D721Med (cell line): ENCODE measurements around the gene POLN.

Source experiments
- DNase-seq: peaks from one replicate; pipeline ENCODE4 v3.0.0; 2011; ENCODE audit warnings: low spot score; ENCODE audit not compliant: insufficient read length
- FAIRE-seq: peaks from 2 replicates; lab custom pipeline; 2011; peaks lifted over from hg19 to GRCh38; lab: Jason Lieb, UNC
- CTCF ChIP-seq: IDR thresholded peaks from 2 replicates; pipeline ENCODE4 v1.5.1; 2012; ENCODE audit warnings: mild to moderate bottlenecking, control low read depth; ENCODE audit not compliant: insufficient read depth; ENCODE audit errors: missing control alignments

Gene POLN

GRCh38 chr4:2155246-2155645 lies 86.7 kb downstream of the POLN start:
- no peak for DNase-seq
- FAIRE-seq, result no peak
- TF ChIP-seq CTCF, result no peak

DNA sequence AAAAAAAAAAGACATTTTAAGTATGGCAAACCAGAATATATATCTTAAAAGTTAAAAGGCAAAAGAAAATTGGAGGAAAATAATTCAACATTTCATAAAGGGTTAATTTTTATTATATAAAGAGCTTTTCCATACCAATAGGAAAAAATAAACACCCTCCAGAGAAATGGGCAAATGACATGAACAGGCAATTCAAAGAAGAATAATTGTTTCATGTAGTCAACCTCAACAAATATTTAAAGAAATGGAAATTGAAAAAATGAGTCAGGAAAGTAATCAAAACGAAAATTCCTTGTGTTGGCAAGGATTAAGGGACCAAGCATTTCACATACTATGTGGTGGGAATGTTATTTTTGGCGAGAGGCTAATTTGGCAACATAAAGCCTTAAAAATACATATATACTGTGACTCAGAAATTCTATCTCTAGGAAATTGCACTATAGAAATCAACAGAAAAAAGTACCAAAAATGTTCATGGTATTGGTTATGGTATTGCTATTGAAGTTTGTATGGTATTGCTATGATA lies 87.6 kb downstream of the POLN start:
- no peak for TF ChIP-seq CTCF
- DNase-seq (no peak), FAIRE-seq (no peak)

GRCh38 chr4:2151544-2151943 lies 90.4 kb downstream of the POLN start:
- FAIRE-seq (no peak), DNase-seq (no peak)
- no peak for TF ChIP-seq CTCF

DNA sequence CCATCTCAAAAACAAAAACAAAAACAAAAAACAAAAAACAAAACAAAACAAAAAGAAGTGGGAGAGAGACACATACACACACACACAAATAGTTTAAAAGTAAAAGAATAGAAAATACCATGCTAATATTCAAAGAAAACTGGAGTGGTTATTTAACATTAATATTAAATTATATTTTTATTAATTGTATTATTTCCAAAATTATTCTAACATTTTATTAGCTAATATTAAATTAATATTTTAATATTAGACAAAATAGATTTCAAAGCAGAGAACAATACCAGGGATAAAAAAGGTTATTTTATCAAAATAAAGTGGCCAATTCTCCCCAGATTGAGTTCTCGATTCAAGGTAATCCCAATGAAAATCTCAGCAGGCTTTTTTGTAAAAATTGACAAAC lies 91.8 kb downstream of the POLN start:
- FAIRE-seq (no peak), DNase-seq (no peak)
- no peak for TF ChIP-seq CTCF

GRCh38 chr4:2142630-2143427 lies 99.1 kb downstream of the POLN start:
- no peak for TF ChIP-seq CTCF
- no peak for FAIRE-seq
- no peak for DNase-seq

DNA sequence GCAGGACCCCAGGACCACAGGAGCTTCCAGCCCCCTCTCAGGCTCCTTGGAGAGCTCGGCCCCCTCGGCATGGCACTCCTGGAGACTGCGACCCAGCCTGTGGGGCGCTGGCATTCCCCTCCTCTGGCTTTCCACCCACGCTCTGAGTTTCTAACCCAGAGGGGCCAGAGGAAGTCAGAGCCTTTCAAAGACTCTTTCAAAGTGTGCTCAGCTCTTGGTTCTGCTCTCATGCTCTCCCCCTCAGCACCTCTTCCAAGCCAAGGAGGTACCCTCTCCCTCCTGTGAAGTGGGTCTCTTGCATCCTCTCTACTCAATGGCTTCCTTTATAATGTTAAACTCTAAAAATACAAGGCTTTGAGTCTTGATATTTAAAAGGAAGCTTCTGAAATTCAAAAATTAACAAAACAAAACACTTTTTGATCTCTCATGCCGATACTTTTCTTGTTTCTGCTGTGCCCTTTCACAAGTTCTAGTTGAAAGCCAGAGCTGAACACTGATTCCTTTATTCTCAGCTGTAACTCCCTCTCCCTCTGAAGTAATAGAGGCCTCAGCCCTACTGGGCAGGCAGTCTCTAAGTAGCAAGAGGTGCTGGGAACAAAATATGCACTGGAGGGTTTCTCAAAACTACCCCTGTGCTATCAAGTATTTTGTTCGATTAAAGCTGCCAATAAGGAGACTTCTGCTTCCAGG lies 100.0 kb downstream of the POLN start:
- no peak for TF ChIP-seq CTCF
- DNase-seq, result no peak
- FAIRE-seq, result no peak
